Measurements from ENCODE around the gene MRPL37.
A peak's percentile ranks its signal among the peaks of the same experiment; 100 is the strongest.
"Not testable (repeated sequence)": the region's sequence is repeated elsewhere in the genome, so short reads cannot be mapped to it uniquely, and the experiment has no call there.

The MRPL37 gene

DNA sequence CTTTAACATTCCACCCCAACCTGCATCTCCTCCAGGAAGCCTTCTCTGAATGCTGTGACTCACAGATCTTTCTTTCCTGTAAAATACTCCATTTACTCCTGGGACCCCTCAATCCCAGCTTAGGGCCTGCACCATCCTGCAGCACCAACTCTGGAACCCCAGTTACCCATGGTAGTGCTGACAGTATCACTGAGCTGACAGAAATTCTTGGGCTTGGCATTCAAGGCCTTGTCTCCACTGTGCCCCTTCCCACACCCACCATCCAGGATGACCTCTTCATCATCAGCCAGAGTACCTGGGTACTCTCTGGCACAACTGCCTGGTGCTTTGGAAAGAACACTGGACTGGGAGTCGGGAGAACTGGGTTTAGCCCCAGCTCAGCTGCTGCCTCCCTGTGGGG is 8.4 kb upstream of the MRPL37 start:
- H3K4me3 ChIP-seq (ENCODE audit: low read depth, low read length), result no peak overlapping the region
- H3K27ac ChIP-seq (ENCODE audit: low read depth, low read length), result no peak overlapping the region
- H3K36me3 ChIP-seq (ENCODE audit: control insufficient read depth, insufficient read depth, low read length), result peaks cover 47% of the 10 kb centered on the region
- H3K9me3 ChIP-seq (ENCODE audit: control insufficient read depth, insufficient read depth, low read length), result no peaks in the 10 kb centered on the region
- H3K27me3 ChIP-seq (ENCODE audit: control insufficient read depth, insufficient read depth, low read length), result no peaks in the 10 kb centered on the region
- no peak overlapping the region for H3K9ac ChIP-seq (ENCODE audit: low read depth, low read length)
- H3K4me1 ChIP-seq (ENCODE audit: control insufficient read depth, insufficient read depth, low read length), result no peaks in the 10 kb centered on the region

DNA sequence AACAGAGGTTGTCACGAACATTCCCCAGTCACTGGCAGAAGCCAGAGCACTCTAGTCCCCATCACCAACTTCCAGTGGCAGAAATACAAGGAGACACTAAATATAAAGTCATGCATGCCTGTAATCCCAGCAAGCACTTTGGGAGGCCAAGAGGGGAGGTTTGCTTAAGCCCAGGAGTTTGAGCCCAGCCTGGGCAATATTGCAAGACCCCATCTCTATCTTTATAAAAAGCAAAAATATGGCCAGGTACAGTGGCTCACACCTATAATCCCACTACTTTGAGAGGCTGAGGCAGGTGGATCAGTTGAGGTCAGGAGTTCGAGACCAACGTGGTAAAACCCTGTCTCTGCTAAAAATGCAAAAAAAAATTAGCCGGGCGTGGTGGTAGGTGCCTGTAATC is 6.5 kb upstream of the MRPL37 start:
- Histone ChIP-seq H3K36me3 (ENCODE audit: control insufficient read depth, insufficient read depth, low read length) (peaks cover 47% of the 10 kb centered on the region), H3K9me3 (ENCODE audit: control insufficient read depth, insufficient read depth, low read length) (no peaks in the 10 kb centered on the region), H3K27ac (ENCODE audit: low read depth, low read length) (no peak overlapping the region), H3K27me3 (ENCODE audit: control insufficient read depth, insufficient read depth, low read length) (no peaks in the 10 kb centered on the region), H3K4me1 (ENCODE audit: control insufficient read depth, insufficient read depth, low read length) (no peaks in the 10 kb centered on the region), H3K4me3 (ENCODE audit: low read depth, low read length) (no peak overlapping the region), H3K9ac (ENCODE audit: low read depth, low read length) (no peak overlapping the region)

DNA sequence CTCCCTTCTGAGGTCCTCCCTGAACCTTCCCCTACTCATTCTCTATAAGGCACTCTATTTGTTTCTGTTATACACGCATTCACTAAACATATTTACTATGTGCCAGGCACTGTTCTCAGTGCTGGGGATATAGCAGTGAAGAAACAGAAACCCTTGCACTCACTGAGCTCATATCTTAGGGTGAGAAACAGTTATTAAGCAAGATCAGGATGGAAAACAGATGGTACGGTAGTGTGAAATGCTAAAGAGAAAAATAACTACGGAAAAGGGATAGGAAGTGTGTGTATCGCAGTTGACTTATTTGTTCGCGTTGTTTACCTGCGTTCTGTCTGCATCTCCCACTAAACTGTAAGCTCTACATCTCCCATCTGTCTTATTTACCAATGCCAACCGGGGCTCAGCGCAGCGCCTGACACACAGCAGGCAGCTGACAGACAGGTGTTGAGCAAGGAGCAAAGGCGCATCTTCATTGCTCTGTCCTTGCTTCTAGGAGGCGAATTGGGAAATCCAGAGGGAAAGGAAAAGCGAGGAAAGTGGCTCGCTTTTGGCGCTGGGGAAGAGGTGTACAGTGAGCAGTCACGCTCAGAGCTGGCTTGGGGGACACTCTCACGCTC is 709 bp upstream of the MRPL37 start:
- Histone ChIP-seq H3K4me3 (ENCODE audit: low read depth, low read length) (peak overlapping the region; percentile 74), H3K9me3 (ENCODE audit: control insufficient read depth, insufficient read depth, low read length) (no peaks in the 10 kb centered on the region), H3K27ac (ENCODE audit: low read depth, low read length) (peak overlapping the region; percentile 1), H3K4me1 (ENCODE audit: control insufficient read depth, insufficient read depth, low read length) (peaks cover 5% of the 10 kb centered on the region), H3K27me3 (ENCODE audit: control insufficient read depth, insufficient read depth, low read length) (no peaks in the 10 kb centered on the region), H3K9ac (ENCODE audit: low read depth, low read length) (peak overlapping the region; percentile 33; the same call in 1 of the 2 replicates), H3K36me3 (ENCODE audit: control insufficient read depth, insufficient read depth, low read length) (peaks cover 33% of the 10 kb centered on the region)

GRCh38 chr1:54200519-54200997 is 591 bp downstream of the MRPL37 start:
- peak overlapping the region; percentile 74 for H3K4me3 ChIP-seq (ENCODE audit: low read depth, low read length)
- peak overlapping the region; percentile 88 for H3K9ac ChIP-seq (ENCODE audit: low read depth, low read length)
- H3K4me1 ChIP-seq (ENCODE audit: control insufficient read depth, insufficient read depth, low read length), result peaks cover 5% of the 10 kb centered on the region
- H3K27ac ChIP-seq (ENCODE audit: low read depth, low read length), result peak overlapping the region; percentile 67
- no peaks in the 10 kb centered on the region for H3K9me3 ChIP-seq (ENCODE audit: control insufficient read depth, insufficient read depth, low read length)
- peaks cover 37% of the 10 kb centered on the region for H3K36me3 ChIP-seq (ENCODE audit: control insufficient read depth, insufficient read depth, low read length)
- no peaks in the 10 kb centered on the region for H3K27me3 ChIP-seq (ENCODE audit: control insufficient read depth, insufficient read depth, low read length)

DNA sequence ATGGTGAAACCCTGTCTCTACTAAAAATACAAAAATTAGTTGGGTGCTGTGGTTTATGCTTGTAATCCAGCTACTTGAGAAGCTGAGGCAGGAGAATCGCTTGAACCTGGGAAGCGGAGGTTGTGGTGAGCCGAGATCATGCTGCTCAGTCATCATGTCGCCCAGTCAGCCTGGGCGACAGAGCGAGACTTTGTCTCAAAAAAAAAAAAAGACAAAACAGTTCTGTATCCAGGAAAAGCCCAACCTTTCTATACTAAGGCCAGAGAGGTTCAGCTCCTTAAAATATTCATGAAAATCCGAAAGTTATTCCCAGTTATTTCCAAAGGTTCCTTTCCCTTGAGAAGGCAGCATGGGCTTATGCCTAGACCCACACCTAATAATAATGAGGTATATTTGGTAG is 4.2 kb downstream of the MRPL37 start:
- H3K27me3 ChIP-seq (ENCODE audit: control insufficient read depth, insufficient read depth, low read length), result no peaks in the 10 kb centered on the region
- no peak overlapping the region for H3K27ac ChIP-seq (ENCODE audit: low read depth, low read length)
- H3K9ac ChIP-seq (ENCODE audit: low read depth, low read length), result no peak overlapping the region
- peaks cover 1% of the 10 kb centered on the region for H3K4me1 ChIP-seq (ENCODE audit: control insufficient read depth, insufficient read depth, low read length)
- peaks cover 58% of the 10 kb centered on the region for H3K36me3 ChIP-seq (ENCODE audit: control insufficient read depth, insufficient read depth, low read length)
- H3K9me3 ChIP-seq (ENCODE audit: control insufficient read depth, insufficient read depth, low read length), result no peaks in the 10 kb centered on the region
- no peak overlapping the region for H3K4me3 ChIP-seq (ENCODE audit: low read depth, low read length)

GRCh38 chr1:54207287-54207686 is 7.3 kb downstream of the MRPL37 start:
- Histone ChIP-seq H3K4me3 (ENCODE audit: low read depth, low read length) (no peak overlapping the region), H3K27me3 (ENCODE audit: control insufficient read depth, insufficient read depth, low read length) (no peaks in the 10 kb centered on the region), H3K36me3 (ENCODE audit: control insufficient read depth, insufficient read depth, low read length) (peaks cover 80% of the 10 kb centered on the region), H3K27ac (ENCODE audit: low read depth, low read length) (peak overlapping the region; percentile 80), H3K9ac (ENCODE audit: low read depth, low read length) (no peak overlapping the region), H3K9me3 (ENCODE audit: control insufficient read depth, insufficient read depth, low read length) (no peaks in the 10 kb centered on the region), H3K4me1 (ENCODE audit: control insufficient read depth, insufficient read depth, low read length) (no peaks in the 10 kb centered on the region)

DNA sequence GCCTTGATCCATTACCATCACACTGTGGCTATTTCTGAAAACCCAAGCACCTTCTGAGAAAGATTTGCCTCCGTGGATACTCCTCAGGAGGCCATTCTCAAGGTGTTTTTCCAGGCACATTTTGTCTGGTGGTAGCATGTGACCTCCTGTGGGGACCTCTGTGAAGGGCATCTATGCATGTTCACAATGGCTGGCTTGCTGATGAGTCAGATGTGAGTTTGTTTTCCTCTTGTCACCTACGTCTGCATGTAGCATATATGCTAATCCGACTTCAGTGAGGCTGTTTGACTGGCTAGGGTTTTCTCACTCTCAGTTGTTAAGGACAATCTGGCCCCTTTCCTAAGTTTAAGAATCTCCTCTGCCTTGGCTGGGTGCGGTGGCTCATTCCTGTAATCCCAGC is 7.9 kb downstream of the MRPL37 start:
- H3K36me3 ChIP-seq (ENCODE audit: control insufficient read depth, insufficient read depth, low read length), result peaks cover 80% of the 10 kb centered on the region
- H3K9me3 ChIP-seq (ENCODE audit: control insufficient read depth, insufficient read depth, low read length); H3K9ac ChIP-seq (ENCODE audit: low read depth, low read length); H3K27me3 ChIP-seq (ENCODE audit: control insufficient read depth, insufficient read depth, low read length); H3K4me1 ChIP-seq (ENCODE audit: control insufficient read depth, insufficient read depth, low read length); H3K4me3 ChIP-seq (ENCODE audit: low read depth, low read length): not testable (repeated sequence)
- peak overlapping the region; percentile 80 for H3K27ac ChIP-seq (ENCODE audit: low read depth, low read length)

DNA sequence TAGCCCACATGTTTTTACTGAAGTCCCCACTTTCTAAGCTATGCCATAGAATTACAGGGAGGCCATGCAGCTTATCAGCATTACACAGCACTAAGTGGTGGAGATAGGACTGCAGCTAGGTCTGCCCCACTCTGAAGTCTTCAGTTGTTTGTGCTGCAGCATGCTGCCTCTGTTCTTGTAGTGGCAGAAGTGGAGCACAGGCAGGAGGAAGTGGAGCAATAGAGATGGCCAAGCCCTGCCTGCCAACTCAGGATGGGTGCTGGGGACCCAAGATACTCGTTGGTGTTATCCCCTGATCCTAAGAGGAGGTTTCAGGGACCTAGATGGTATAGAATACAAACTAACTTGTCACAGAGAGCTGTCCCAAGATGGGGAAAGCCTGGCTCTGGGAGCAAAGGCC is 12.9 kb downstream of the MRPL37 start:
- Histone ChIP-seq H3K27me3 (ENCODE audit: control insufficient read depth, insufficient read depth, low read length) (no peaks in the 10 kb centered on the region), H3K27ac (ENCODE audit: low read depth, low read length) (no peak overlapping the region), H3K9ac (ENCODE audit: low read depth, low read length) (no peak overlapping the region), H3K9me3 (ENCODE audit: control insufficient read depth, insufficient read depth, low read length) (no peaks in the 10 kb centered on the region), H3K4me3 (ENCODE audit: low read depth, low read length) (no peak overlapping the region), H3K4me1 (ENCODE audit: control insufficient read depth, insufficient read depth, low read length) (no peaks in the 10 kb centered on the region), H3K36me3 (ENCODE audit: control insufficient read depth, insufficient read depth, low read length) (peaks cover 94% of the 10 kb centered on the region)

DNA sequence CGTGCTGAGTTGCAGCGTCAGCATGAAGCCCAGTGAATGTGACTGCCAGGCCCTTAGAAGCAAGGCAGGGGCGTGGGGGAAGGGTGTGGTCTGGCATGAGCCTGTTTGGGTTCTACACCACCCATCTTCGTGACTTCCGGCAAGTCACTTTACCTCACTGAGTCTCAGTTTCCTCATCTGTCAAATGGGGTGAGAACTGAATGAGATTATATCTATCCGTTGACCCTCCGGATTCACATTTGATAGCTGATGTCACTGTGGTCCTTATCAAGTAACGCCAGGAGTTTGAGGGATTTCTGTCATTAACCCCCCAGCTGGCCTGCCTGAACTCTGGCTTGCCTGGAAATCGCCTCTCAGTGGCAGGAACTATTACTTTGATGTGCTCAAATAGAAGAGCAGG is 15.6 kb downstream of the MRPL37 start:
- Histone ChIP-seq H3K4me3 (ENCODE audit: low read depth, low read length) (no peak overlapping the region), H3K9me3 (ENCODE audit: control insufficient read depth, insufficient read depth, low read length) (no peaks in the 10 kb centered on the region), H3K27ac (ENCODE audit: low read depth, low read length) (no peak overlapping the region), H3K27me3 (ENCODE audit: control insufficient read depth, insufficient read depth, low read length) (no peaks in the 10 kb centered on the region), H3K4me1 (ENCODE audit: control insufficient read depth, insufficient read depth, low read length) (no peaks in the 10 kb centered on the region), H3K9ac (ENCODE audit: low read depth, low read length) (no peak overlapping the region), H3K36me3 (ENCODE audit: control insufficient read depth, insufficient read depth, low read length) (peaks cover 93% of the 10 kb centered on the region)

GRCh38 chr1:54218883-54219687 is 19.1 kb downstream of the MRPL37 start:
- no peaks in the 10 kb centered on the region for H3K9me3 ChIP-seq (ENCODE audit: control insufficient read depth, insufficient read depth, low read length)
- no peak overlapping the region for H3K9ac ChIP-seq (ENCODE audit: low read depth, low read length)
- peaks cover 58% of the 10 kb centered on the region for H3K36me3 ChIP-seq (ENCODE audit: control insufficient read depth, insufficient read depth, low read length)
- H3K4me3 ChIP-seq (ENCODE audit: low read depth, low read length), result no peak overlapping the region
- H3K27me3 ChIP-seq (ENCODE audit: control insufficient read depth, insufficient read depth, low read length), result no peaks in the 10 kb centered on the region
- H3K27ac ChIP-seq (ENCODE audit: low read depth, low read length), result no peak overlapping the region
- no peaks in the 10 kb centered on the region for H3K4me1 ChIP-seq (ENCODE audit: control insufficient read depth, insufficient read depth, low read length)

- H3K36me3 ChIP-seq (ENCODE audit: control insufficient read depth, insufficient read depth, low read length), result peaks cover 53% of the 10 kb centered on the region
- H3K9me3 ChIP-seq (ENCODE audit: control insufficient read depth, insufficient read depth, low read length), result no peaks in the 10 kb centered on the region
- no peaks in the 10 kb centered on the region for H3K27me3 ChIP-seq (ENCODE audit: control insufficient read depth, insufficient read depth, low read length)
- H3K9ac ChIP-seq (ENCODE audit: low read depth, low read length), result no peak overlapping the region
- H3K4me3 ChIP-seq (ENCODE audit: low read depth, low read length), result no peak overlapping the region
- H3K27ac ChIP-seq (ENCODE audit: low read depth, low read length), result no peak overlapping the region
- H3K4me1 ChIP-seq (ENCODE audit: control insufficient read depth, insufficient read depth, low read length), result no peaks in the 10 kb centered on the region
Measured at GRCh38 chr1:54219688-54220003, 19.7 kb downstream of the MRPL37 start.
